GM12878 (cell line): ENCODE measurements around the gene CPA4. TPM values are rescaled to one million over a fixed set of nuclear protein-coding genes. Genes with fewer than 3 reads are reported as not detected.

Source experiments
- ATAC-seq: fragments of 200-7000 bp; cut with Tn5 transposase; 3 replicates; pipeline ENCODE4 v1.9.1; 2020; ENCODE audit warnings: mild to moderate bottlenecking, moderate library complexity
- BruUV-seq: library from RNA; stranded (reverse); fragments of 400-500 nt; replicated peaks from 2 replicates; lab custom pipeline; 2021; lab: Mats Ljungman, UMichigan
- CTCF ChIA-PET: fragments of 300-600 bp; sonication (Branson Sonifier 250); formaldehyde crosslinking; extraction: SDS; loops from one replicate; lab custom pipeline; 2021; ENCODE audit warnings: inconsistent platforms; lab: Yijun Ruan, JAX
- POLR2A ChIA-PET: fragments of 350-600 bp; formaldehyde crosslinking; extraction: SDS; loops from one replicate; lab custom pipeline; 2021; ENCODE audit warnings: inconsistent platforms; lab: Charles Lee
- RAD21 ChIA-PET: fragments of 300-600 bp; sonication (Branson Sonifier 250); formaldehyde crosslinking; loops from one replicate; lab custom pipeline; 2023; ENCODE audit warnings: antibody characterized with exemption; ENCODE audit not compliant: unreplicated experiment; lab: Charles Lee
- SMC1A ChIA-PET: fragments of 300-600 bp; sonication (Branson Sonifier 250); formaldehyde crosslinking; loops from one replicate; lab custom pipeline; 2023; ENCODE audit not compliant: unreplicated experiment, uncharacterized antibody; lab: Charles Lee
- DNase-seq: peaks from one replicate; pipeline ENCODE4 v3.0.0-alpha.2; 2011; ENCODE audit warnings: low read depth, low spot score
- FAIRE-seq: peaks from 3 replicates; lab custom pipeline; 2011; peaks lifted over from hg19 to GRCh38; lab: Jason Lieb, UNC
- H2AFZ ChIP-seq: 2 replicates; pipeline ENCODE4 v1.6.0; 2011; ENCODE audit warnings: low read depth, low read length, control low read depth; ENCODE audit not compliant: control insufficient read depth
- H3K27ac ChIP-seq: 2 replicates; pipeline ENCODE4 v1.5.1; 2011; ENCODE audit warnings: control low read depth; ENCODE audit not compliant: control insufficient read depth, insufficient read depth
- H3K27me3 ChIP-seq, 2 experiments: replicated peaks in 1 of 2; 2 replicates each; pipeline versions ENCODE4 v1.6.0 to v1.6.1; 2011; ENCODE audit warnings: low read length in 1 of 2; ENCODE audit not compliant: control insufficient read depth in 2 of 2, insufficient read depth in 2 of 2
- H3K36me3 ChIP-seq, 2 experiments: 2 replicates each; pipeline ENCODE4 v1.5.1; 2011; ENCODE audit warnings: low read length in 1 of 2; ENCODE audit not compliant: control insufficient read depth in 2 of 2, insufficient read depth in 2 of 2
- H3K4me1 ChIP-seq: 2 replicates; pipeline ENCODE4 v1.6.1; 2011; ENCODE audit warnings: mild to moderate bottlenecking, low read length, moderate library complexity, mixed read lengths; ENCODE audit not compliant: control insufficient read depth, insufficient read depth
- H3K4me2 ChIP-seq: 2 replicates; pipeline ENCODE4 v1.6.0; 2011; ENCODE audit warnings: control low read depth; ENCODE audit not compliant: control insufficient read depth, insufficient read depth
- H3K4me3 ChIP-seq: fragments of 200-600 bp; sonication (generic); 2 replicates; pipeline ENCODE4 v1.5.1; 2016
- H3K79me2 ChIP-seq: 2 replicates; pipeline ENCODE4 v1.6.0; 2011; ENCODE audit warnings: low read length; ENCODE audit not compliant: control insufficient read depth, insufficient read depth
- H3K9ac ChIP-seq: 2 replicates; pipeline ENCODE4 v1.8.0; 2011; ENCODE audit warnings: low read length, control low read depth, mixed read lengths; ENCODE audit not compliant: control insufficient read depth, insufficient read depth
- H3K9me3 ChIP-seq: replicated peaks from 3 replicates; pipeline ENCODE4 v1.5.1; 2011; ENCODE audit warnings: mild to moderate bottlenecking, low read length; ENCODE audit not compliant: control insufficient read depth, insufficient read depth
- H4K20me1 ChIP-seq: 2 replicates; pipeline ENCODE4 v1.6.0; 2011; ENCODE audit not compliant: control insufficient read depth, insufficient read depth
- BACH1 ChIP-seq: fragments of 450-650 bp; IDR thresholded peaks from 2 replicates; pipeline ENCODE4 v1.6.1; 2017; ENCODE audit warnings: mild to moderate bottlenecking, borderline replicate concordance
- BCL11A ChIP-seq: IDR thresholded peaks from 2 replicates; pipeline ENCODE4 v1.6.1; 2011; ENCODE audit warnings: low read depth, low read length
- BRCA1 ChIP-seq: IDR thresholded peaks from 2 replicates; pipeline ENCODE4 v1.6.1; 2011; ENCODE audit warnings: low read depth, low read length, improper control_type of control experiment
- EED ChIP-seq: sonication (generic); IDR thresholded peaks from 2 replicates; pipeline ENCODE4 v1.6.1; 2016; ENCODE audit warnings: antibody characterized with exemption, low read depth
- KDM1A ChIP-seq: fragments of 200-600 bp; sonication (generic); IDR thresholded peaks from 2 replicates; pipeline ENCODE4 v1.6.1; 2016; ENCODE audit warnings: borderline replicate concordance
- MTA3 ChIP-seq: IDR thresholded peaks from 2 replicates; pipeline ENCODE4 v1.6.1; 2012; ENCODE audit warnings: low read length, inconsistent platforms, borderline replicate concordance
- ZNF217 ChIP-seq: fragments of 450-650 bp; IDR thresholded peaks from 2 replicates; pipeline ENCODE4 v1.6.1; 2017; ENCODE audit warnings: antibody characterized with exemption, mild to moderate bottlenecking
- WGBS: methylation state at CpG from one replicate; pipeline ENCODE4 v1.1.6; 2016; ENCODE audit warnings: low lambda C conversion rate; ENCODE audit not compliant: insufficient replicate concordance, insufficient coverage; ENCODE audit errors: missing lambda C conversion rate; 5-methylcytosine and 5-hydroxymethylcytosine counted together
- in situ Hi-C: fragments of 300-500 bp; cut with MboI; formaldehyde crosslinking; loops from 9 replicates; pipeline ENCODE4 v1.14.3; 2018; ENCODE audit warnings: mixed read lengths
- intact Hi-C: fragments of 100-400 bp; cut with micrococcal nuclease; formaldehyde crosslinking; loops from one replicate; pipeline ENCODE4 v1.14.2; 2022; ENCODE audit not compliant: unreplicated experiment
- polyA plus RNA-seq, 11 experiments: library from polyadenylated mRNA; depleted of rRNA in 4 of 11; unstranded in 6 of 11; stranded (reverse) in 5 of 11; fragments of >200 nt; fragmentation: Nextera tagmentation in 4 of 11; fragmentation: Illumina TruSeq in 1 of 11; extraction: Ambion mirVana in 4 of 11; extraction: Trizol in 1 of 11; gene quantifications; 1 replicate in 1 of 11; 2 replicates in 10 of 11; pipeline versions ENCODE4 v1.2.1 to v1.2.3, GENCODE V29; 2011 to 2016; ENCODE audit warnings: inconsistent platforms in 2 of 11, missing spikeins in 2 of 11, low read depth in 1 of 11
- total RNA-seq, 4 experiments: library from RNA; depleted of rRNA in 3 of 4; stranded (reverse); fragments of >200 nt in 3 of 4; fragmentation: Illumina TruSeq in 1 of 4; extraction: Trizol in 1 of 4; gene quantifications; 2 replicates each; pipeline versions ENCODE4 v1.2.1 to v1.2.3, GENCODE V29; 2013 to 2021
- TF ChIP-seq, protein P1 (sequence below): fragments of 450-650 bp; formaldehyde crosslinking; IDR thresholded peaks from 2 replicates; pipeline ENCODE4 v1.4.0; 2022; ENCODE audit warnings: mild to moderate bottlenecking, moderate library complexity
- TF ChIP-seq, protein P2 (sequence below), 3 experiments: IDR thresholded peaks in 2 of 3; conservative IDR thresholded peaks in 1 of 3; 2 replicates each; pipeline ENCODE4 v1.5.1; 2011; ENCODE audit warnings: low read depth in 3 of 3, low read length in 3 of 3, mild to moderate bottlenecking in 3 of 3, control low read depth in 2 of 3, moderate library complexity in 2 of 3, inconsistent platforms in 1 of 3, mixed read lengths in 1 of 3; ENCODE audit not compliant: control insufficient read depth in 2 of 3, insufficient read depth in 1 of 3; ENCODE audit errors: extremely low read depth in 1 of 3
- TF ChIP-seq, protein P3 (sequence below): IDR thresholded peaks from 2 replicates; pipeline ENCODE4 v1.6.1; 2012; ENCODE audit warnings: low read depth, low read length, improper control_type of control experiment

The CPA4 gene
- total and polyA plus RNA-seq, 10 of the 15 experiments (the other 5 are each of a cell fraction or from before 2014, with no cell fraction given): 0.05 to 0.35 (median 0.18) TPM; not detected in 1

DNA sequence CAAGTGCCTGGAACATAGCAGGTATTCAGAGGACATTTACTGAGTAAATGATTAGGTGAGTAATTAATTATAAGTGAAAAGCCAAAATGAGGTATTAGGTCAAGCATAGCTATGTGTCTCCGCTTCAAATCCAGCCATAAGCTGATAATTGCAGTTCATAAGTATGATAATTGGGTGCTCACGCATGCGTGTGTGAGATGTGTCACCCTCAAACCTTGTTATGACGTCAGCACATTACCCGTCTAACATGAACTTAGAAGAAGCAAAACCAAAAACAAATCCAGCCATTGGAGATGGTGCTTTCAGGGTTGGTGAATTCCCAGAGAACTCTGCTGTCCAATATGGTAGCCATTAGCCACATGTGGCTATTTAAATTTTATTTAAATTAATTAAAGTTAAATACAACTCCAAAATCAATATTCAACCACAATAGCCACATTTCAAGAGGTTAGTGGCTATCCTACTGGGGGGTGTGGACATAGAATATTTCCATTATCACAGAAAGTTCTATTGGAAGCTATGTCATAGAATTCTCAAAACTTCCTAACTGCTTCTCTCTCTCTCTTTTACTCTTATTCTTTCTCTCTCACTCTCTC is 51.4 kb downstream of the CPA4 start, which contains the start of gene CPA5:
CPA5 (plus strand) TSS at position 546 of the 596 bp plus-strand sequence. CDS start 1,670 bp downstream, outside the sequence.
- H3K27ac ChIP-seq: no peak within 1 kb of the TSS
- TF ChIP-seq EED (no peak), BACH1 (no peak), MTA3 (no peak), ZNF217 (no peak), KDM1A (no peak), BRCA1 (no peak), BCL11A (no peak)
- TF ChIP-seq, protein P1, sequence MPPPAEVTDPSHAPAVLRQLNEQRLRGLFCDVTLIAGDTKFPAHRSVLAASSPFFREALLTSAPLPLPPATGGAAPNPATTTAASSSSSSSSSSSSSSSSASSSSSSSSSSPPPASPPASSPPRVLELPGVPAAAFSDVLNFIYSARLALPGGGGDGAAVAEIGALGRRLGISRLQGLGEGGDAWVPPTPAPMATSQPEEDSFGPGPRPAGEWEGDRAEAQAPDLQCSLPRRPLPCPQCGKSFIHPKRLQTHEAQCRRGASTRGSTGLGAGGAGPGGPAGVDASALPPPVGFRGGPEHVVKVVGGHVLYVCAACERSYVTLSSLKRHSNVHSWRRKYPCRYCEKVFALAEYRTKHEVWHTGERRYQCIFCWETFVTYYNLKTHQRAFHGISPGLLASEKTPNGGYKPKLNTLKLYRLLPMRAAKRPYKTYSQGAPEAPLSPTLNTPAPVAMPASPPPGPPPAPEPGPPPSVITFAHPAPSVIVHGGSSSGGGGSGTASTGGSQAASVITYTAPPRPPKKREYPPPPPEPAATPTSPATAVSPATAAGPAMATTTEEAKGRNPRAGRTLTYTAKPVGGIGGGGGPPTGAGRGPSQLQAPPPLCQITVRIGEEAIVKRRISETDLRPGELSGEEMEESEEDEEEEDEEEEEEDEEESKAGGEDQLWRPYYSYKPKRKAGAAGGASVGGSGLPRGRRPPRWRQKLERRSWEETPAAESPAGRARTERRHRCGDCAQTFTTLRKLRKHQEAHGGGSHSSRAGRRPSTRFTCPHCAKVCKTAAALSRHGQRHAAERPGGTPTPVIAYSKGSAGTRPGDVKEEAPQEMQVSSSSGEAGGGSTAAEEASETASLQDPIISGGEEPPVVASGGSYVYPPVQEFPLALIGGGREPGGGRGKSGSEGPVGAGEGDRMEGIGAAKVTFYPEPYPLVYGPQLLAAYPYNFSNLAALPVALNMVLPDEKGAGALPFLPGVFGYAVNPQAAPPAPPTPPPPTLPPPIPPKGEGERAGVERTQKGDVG (CRISPR knock-in tag): no peak
- TF ChIP-seq, protein P2, sequence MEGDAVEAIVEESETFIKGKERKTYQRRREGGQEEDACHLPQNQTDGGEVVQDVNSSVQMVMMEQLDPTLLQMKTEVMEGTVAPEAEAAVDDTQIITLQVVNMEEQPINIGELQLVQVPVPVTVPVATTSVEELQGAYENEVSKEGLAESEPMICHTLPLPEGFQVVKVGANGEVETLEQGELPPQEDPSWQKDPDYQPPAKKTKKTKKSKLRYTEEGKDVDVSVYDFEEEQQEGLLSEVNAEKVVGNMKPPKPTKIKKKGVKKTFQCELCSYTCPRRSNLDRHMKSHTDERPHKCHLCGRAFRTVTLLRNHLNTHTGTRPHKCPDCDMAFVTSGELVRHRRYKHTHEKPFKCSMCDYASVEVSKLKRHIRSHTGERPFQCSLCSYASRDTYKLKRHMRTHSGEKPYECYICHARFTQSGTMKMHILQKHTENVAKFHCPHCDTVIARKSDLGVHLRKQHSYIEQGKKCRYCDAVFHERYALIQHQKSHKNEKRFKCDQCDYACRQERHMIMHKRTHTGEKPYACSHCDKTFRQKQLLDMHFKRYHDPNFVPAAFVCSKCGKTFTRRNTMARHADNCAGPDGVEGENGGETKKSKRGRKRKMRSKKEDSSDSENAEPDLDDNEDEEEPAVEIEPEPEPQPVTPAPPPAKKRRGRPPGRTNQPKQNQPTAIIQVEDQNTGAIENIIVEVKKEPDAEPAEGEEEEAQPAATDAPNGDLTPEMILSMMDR (IDR thresholded peaks at IDR 0.05 in 2 of 3, conservative IDR thresholded peaks at IDR 0.05 in 1 of 3; ENCODE audit: control insufficient read depth in 2 of 3, extremely low read depth in 1 of 3, insufficient read depth in 1 of 3, low read depth in 3 of 3, low read length in 3 of 3): no peak
- TF ChIP-seq, protein P3, sequence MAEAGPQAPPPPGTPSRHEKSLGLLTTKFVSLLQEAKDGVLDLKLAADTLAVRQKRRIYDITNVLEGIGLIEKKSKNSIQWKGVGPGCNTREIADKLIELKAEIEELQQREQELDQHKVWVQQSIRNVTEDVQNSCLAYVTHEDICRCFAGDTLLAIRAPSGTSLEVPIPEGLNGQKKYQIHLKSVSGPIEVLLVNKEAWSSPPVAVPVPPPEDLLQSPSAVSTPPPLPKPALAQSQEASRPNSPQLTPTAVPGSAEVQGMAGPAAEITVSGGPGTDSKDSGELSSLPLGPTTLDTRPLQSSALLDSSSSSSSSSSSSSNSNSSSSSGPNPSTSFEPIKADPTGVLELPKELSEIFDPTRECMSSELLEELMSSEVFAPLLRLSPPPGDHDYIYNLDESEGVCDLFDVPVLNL: no peak
- ChIA-PET RAD21 (no interaction called here), CTCF (no interaction called here), SMC1A (interaction anchor here (1.1 kb wide), 1 partner anchor 11 kb away, joined by 4 read pairs; no protein-coding TSS in a partner anchor), POLR2A (interaction anchor here (1.1 kb wide), 1 partner anchor 11 kb away, joined by 3 read pairs; no protein-coding TSS in a partner anchor)
- no peaks in the 10 kb centered on the region for H4K20me1 ChIP-seq
- ATAC-seq (no peak), DNase-seq (no peak), FAIRE-seq (no peak)
- H3K36me3 ChIP-seq: no peaks in the 10 kb centered on the region
- no peaks in the 10 kb centered on the region for H3K27me3 ChIP-seq
- no peak within 1 kb of the TSS for H3K9ac ChIP-seq
- intact Hi-C loops (no loop called here), in situ Hi-C loops (no loop called here)
- whole genome bisulfite sequencing: 91% methylated on average over 5 of the region's 5 CpGs
- H2AFZ ChIP-seq: no peak within 1 kb of the TSS
- H3K4me3 ChIP-seq: no peak within 1 kb of the TSS
- no TSS peak for BruUV-seq
- H3K9me3 ChIP-seq: no peaks in the 10 kb centered on the region
- H3K79me2 ChIP-seq: no peaks in the 10 kb centered on the region
- H3K4me1 ChIP-seq: no peaks in the 10 kb centered on the region; the same call in 1 of the 2 replicates
- no peak within 1 kb of the TSS for H3K4me2 ChIP-seq
